LNCAP (cell line): ENCODE measurements around the gene RASAL2.

ENCODE experiments used
- CTCF ChIP-seq: fragments of 450-650 bp; IDR thresholded peaks from 2 replicates; pipeline ENCODE4 v1.5.1; 2017; ENCODE audit warnings: mild to moderate bottlenecking

Gene RASAL2

GRCh38 chr1:178483251-178483957 is 389.5 kb downstream of the RASAL2 start:
- no peak for TF ChIP-seq CTCF

- TF ChIP-seq CTCF, result no peak
Measured at GRCh38 chr1:178484698-178485225, 390.9 kb downstream of the RASAL2 start.

- TF ChIP-seq CTCF, result no peak
Measured at GRCh38 chr1:178485541-178485981, 391.7 kb downstream of the RASAL2 start.

GRCh38 chr1:178486100-178487069 is 392.5 kb downstream of the RASAL2 start:
- TF ChIP-seq CTCF, result no peak

GRCh38 chr1:178487070-178487615 is 393.2 kb downstream of the RASAL2 start:
- no peak for TF ChIP-seq CTCF

- no peak for TF ChIP-seq CTCF
Measured at GRCh38 chr1:178488393-178488792, 394.5 kb downstream of the RASAL2 start.

GRCh38 chr1:178489399-178489798 is 395.5 kb downstream of the RASAL2 start:
- TF ChIP-seq CTCF, result no peak
